SHP77 treated with DMSO at 0.1 percent for 48 hours (cell line): Measurements from ENCODE around the gene ZPR1.
"Not testable (repeated sequence)": the region's sequence is repeated elsewhere in the genome, so short reads cannot be mapped to it uniquely, and the experiment has no call there.

Experiments used
- DNase-seq: peaks from one replicate; lab custom pipeline; 2025; lab: John Stamatoyannopoulos, UW

ZPR1 gene, protein sequence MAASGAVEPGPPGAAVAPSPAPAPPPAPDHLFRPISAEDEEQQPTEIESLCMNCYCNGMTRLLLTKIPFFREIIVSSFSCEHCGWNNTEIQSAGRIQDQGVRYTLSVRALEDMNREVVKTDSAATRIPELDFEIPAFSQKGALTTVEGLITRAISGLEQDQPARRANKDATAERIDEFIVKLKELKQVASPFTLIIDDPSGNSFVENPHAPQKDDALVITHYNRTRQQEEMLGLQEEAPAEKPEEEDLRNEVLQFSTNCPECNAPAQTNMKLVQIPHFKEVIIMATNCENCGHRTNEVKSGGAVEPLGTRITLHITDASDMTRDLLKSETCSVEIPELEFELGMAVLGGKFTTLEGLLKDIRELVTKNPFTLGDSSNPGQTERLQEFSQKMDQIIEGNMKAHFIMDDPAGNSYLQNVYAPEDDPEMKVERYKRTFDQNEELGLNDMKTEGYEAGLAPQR

GRCh38 chr11:116787786-116788486 is at the start of gene ZPR1:
Gene ZPR1 (minus strand): TSS chr11:116788023. CDS start chr11:116787990, 33 bp downstream.
- DNase-seq, result peak; percentile 67

GRCh38 chr11:116836632-116836991 is 48.8 kb upstream of the ZPR1 start:
- no peak for DNase-seq

- DNase-seq, result peak; percentile 55
These were observed 48.2 kb upstream of the ZPR1 start for GRCh38 chr11:116835791-116836631.

- no peak for DNase-seq
These were observed 47.4 kb upstream of the ZPR1 start for GRCh38 chr11:116835042-116835772.

DNA sequence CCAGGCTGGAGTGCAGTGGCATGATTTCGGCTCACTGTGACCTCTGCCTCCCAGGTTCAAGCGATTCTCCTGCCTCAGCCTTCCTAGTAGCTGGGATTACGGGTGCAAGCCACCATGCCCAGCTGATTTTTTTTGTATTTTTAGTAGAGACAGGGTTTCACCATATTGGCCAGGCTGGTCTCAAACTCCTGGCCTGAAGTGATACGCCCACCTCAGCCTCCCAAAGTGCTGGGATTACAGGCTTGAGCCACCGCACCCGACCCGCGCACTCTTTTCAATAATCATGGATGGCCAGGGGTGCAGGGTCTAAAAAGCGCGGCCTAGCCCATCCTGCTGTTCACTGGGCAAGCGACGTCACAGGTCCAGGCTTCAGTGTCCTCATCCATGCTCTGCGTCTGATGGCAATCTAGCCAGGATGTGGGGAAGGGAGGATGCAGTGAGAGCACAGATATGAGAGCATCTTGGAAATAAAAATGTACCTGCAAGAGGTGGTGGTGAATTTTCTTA is 46.8 kb upstream of the ZPR1 start:
- DNase-seq, result not testable (repeated sequence)

- DNase-seq, result no peak
These were observed 46.2 kb upstream of the ZPR1 start for GRCh38 chr11:116833816-116834534.

- no peak for DNase-seq
These were observed 45.6 kb upstream of the ZPR1 start for GRCh38 chr11:116833491-116833815.

GRCh38 chr11:116832350-116833290 is 44.8 kb upstream of the ZPR1 start:
- no peak for DNase-seq

DNA sequence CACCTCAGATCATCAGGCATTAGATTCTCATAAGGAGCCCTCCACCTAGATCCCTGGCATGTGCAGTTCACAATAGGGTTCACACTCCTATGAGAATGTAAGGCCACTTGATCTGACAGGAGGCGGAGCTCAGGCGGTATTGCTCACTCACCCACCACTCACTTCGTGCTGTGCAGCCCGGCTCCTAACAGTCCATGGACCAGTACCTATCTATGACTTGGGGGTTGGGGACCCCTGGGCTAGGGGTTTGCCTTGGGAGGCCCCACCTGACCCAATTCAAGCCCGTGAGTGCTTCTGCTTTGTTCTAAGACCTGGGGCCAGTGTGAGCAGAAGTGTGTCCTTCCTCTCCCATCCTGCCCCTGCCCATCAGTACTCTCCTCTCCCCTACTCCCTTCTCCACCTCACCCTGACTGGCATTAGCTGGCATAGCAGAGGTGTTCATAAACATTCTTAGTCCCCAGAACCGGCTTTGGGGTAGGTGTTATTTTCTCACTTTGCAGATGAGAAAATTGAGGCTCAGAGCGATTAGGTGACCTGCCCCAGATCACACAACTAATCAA is 44.0 kb upstream of the ZPR1 start:
- DNase-seq, result no peak

DNA sequence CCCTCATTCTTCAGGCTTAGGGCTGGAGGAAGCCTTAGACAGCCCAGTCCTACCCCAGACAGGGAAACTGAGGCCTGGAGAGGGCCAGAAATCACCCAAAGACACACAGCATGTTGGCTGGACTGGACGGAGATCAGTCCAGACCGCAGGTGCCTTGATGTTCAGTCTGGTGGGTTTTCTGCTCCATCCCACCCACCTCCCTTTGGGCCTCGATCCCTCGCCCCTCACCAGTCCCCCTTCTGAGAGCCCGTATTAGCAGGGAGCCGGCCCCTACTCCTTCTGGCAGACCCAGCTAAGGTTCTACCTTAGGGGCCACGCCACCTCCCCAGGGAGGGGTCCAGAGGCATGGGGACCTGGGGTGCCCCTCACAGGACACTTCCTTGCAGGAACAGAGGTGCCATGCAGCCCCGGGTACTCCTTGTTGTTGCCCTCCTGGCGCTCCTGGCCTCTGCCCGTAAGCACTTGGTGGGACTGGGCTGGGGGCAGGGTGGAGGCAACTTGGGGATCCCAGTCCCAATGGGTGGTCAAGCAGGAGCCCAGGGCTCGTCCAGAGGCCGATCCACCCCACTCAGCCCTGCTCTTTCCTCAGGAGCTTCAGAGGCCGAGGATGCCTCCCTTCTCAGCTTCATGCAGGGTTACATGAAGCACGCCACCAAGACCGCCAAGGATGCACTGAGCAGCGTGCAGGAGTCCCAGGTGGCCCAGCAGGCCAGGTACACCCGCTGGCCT is 42.5 kb upstream of the ZPR1 start:
- no peak for DNase-seq

GRCh38 chr11:116829525-116830183 is 41.8 kb upstream of the ZPR1 start, which contains the start of gene APOC3:
Gene APOC3 (plus strand): TSS chr11:116829907. CDS start chr11:116830583, 676 bp downstream.
- DNase-seq, result no peak

- DNase-seq, result no peak
These were observed 41.1 kb upstream of the ZPR1 start for GRCh38 chr11:116828632-116829524.

DNA sequence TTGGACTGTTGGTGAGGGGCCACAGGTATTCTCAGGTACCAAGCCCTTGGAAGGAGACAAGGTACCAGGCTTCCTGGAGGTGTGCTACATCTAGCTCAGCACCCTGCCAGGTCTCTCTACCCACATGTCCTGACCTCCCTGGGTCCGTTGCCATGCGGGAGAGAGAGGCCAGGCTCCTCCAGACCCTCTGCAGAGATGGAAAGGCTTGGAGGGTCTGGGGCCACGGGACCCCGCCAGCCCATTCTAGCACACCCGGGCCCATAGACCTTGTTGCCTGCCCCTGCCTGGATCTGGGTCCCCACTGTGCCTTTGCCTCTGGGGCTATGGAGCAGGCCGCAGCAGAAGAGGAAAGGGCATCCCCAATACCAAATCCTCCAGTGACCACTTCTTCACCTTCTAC is 39.6 kb upstream of the ZPR1 start:
- DNase-seq, result no peak

GRCh38 chr11:116826751-116827431 is 39.1 kb upstream of the ZPR1 start:
- DNase-seq, result no peak

- DNase-seq, result no peak
These were observed 38.3 kb upstream of the ZPR1 start for GRCh38 chr11:116825854-116826750.
